Type B pancreatic cell (in vitro differentiated cells): Measurements from ENCODE around the gene RPL22L1. TPM values are rescaled to one million over a fixed set of nuclear protein-coding genes. Genes with fewer than 3 reads are reported as not detected.
"Not testable (repeated sequence)": the region's sequence is repeated elsewhere in the genome, so short reads cannot be mapped to it uniquely, and the experiment has no call there.

ENCODE experiments used
- DNase-seq: peaks from one replicate; pipeline ENCODE4 v3.0.0; 2021; ENCODE audit warnings: mixed read lengths; ENCODE audit not compliant: unreplicated experiment; ENCODE audit errors: extremely low spot score
- H3K27ac Mint-ChIP-seq: 2 replicates; pipeline ENCODE4 v1.8.0; 2021; ENCODE audit warnings: mild to moderate bottlenecking, mixed read lengths
- H3K27me3 Mint-ChIP-seq: 2 replicates; pipeline ENCODE4 v1.8.0; 2021; ENCODE audit warnings: mixed read lengths
- H3K36me3 Mint-ChIP-seq: 2 replicates; pipeline ENCODE4 v1.8.0; 2021; ENCODE audit warnings: mixed read lengths
- H3K4me1 Mint-ChIP-seq: one replicate; pipeline ENCODE4 v1.8.0; 2021; ENCODE audit warnings: mixed read lengths; ENCODE audit not compliant: unreplicated experiment
- H3K4me3 Mint-ChIP-seq: 2 replicates; pipeline ENCODE4 v1.8.0; 2021; ENCODE audit warnings: mild to moderate bottlenecking, mixed read lengths
- H3K9me3 Mint-ChIP-seq: 2 replicates; pipeline ENCODE4 v1.8.0; 2021; ENCODE audit warnings: mixed read lengths
- total RNA-seq: library from RNA; stranded (reverse); gene quantifications from 2 replicates; pipeline ENCODE4 v1.2.1, GENCODE V29; 2021; ENCODE audit warnings: low replicate concordance
- TF ChIP-seq, protein P1 (sequence below): fragments of 200-600 bp; sonication (generic); conservative IDR thresholded peaks from 2 replicates; pipeline ENCODE4 v1.5.0; 2021; ENCODE audit warnings: antibody characterized with exemption, mild to moderate bottlenecking

RPL22L1 gene
- total RNA-seq, 1 donor from 2014 or later, result 78.3 TPM

DNA sequence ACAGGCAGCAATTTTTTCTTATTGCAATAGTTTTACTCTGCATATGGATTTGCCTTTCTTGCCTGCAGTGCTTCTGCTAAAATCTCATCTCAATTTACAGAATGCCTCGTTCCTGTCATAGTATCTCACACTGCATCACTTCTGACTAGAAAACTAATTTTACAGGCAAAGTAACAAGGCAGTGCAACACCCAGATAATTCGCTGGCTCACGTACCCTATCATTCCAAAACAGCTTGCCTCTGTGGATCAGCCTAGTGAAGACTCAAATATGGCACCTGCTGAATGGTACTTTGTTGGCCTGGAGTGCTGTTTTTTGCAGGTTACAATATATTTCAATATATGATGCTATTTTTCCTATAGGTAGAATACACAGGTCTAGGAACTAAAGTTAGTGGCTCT is 33.1 kb upstream of the RPL22L1 start:
- Mint-ChIP-seq H3K27me3 (peaks cover 10% of the 10 kb centered on the region), H3K9me3 (peaks cover 4% of the 10 kb centered on the region), H3K36me3 (peaks cover 11% of the 10 kb centered on the region), H3K27ac (no peak overlapping the region), H3K4me1 (peaks cover 13% of the 10 kb centered on the region), H3K4me3 (no peak overlapping the region)
- no peak for DNase-seq
- TF ChIP-seq, protein P1, sequence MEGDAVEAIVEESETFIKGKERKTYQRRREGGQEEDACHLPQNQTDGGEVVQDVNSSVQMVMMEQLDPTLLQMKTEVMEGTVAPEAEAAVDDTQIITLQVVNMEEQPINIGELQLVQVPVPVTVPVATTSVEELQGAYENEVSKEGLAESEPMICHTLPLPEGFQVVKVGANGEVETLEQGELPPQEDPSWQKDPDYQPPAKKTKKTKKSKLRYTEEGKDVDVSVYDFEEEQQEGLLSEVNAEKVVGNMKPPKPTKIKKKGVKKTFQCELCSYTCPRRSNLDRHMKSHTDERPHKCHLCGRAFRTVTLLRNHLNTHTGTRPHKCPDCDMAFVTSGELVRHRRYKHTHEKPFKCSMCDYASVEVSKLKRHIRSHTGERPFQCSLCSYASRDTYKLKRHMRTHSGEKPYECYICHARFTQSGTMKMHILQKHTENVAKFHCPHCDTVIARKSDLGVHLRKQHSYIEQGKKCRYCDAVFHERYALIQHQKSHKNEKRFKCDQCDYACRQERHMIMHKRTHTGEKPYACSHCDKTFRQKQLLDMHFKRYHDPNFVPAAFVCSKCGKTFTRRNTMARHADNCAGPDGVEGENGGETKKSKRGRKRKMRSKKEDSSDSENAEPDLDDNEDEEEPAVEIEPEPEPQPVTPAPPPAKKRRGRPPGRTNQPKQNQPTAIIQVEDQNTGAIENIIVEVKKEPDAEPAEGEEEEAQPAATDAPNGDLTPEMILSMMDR, result no peak

- Mint-ChIP-seq H3K36me3 (peaks cover 18% of the 10 kb centered on the region), H3K4me3 (no peak overlapping the region), H3K27me3 (no peaks in the 10 kb centered on the region), H3K4me1 (no peaks in the 10 kb centered on the region), H3K9me3 (peaks cover 12% of the 10 kb centered on the region), H3K27ac (no peak overlapping the region)
- TF ChIP-seq, protein P1, result no peak
- no peak for DNase-seq
These were observed 29.5 kb upstream of the RPL22L1 start for GRCh38 chr3:170899455-170899854.

DNA sequence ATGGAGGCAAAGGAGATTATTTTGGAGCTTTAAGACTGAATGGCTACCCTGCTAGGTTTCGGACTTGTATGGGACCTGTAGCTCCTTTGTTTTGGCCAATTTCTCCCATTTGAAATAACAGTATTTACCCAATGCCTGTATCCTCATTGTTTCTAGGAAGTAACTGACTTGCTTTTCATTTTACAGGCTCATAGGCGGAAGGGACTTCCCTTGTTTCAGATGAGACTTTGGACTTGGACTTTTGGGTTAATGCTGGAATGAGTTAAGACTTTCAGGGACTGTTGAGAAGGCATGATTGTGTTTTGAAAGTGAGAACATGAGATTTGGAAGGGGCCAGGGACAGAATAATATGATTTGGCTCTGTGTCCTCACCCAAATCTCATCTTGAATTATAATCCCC is 28.0 kb upstream of the RPL22L1 start:
- H3K9me3 Mint-ChIP-seq, result peaks cover 12% of the 10 kb centered on the region
- no peaks in the 10 kb centered on the region for H3K27me3 Mint-ChIP-seq
- H3K36me3 Mint-ChIP-seq, result peaks cover 18% of the 10 kb centered on the region
- no peak overlapping the region for H3K27ac Mint-ChIP-seq
- TF ChIP-seq, protein P1, result no peak
- no peak overlapping the region for H3K4me3 Mint-ChIP-seq
- H3K4me1 Mint-ChIP-seq, result no peaks in the 10 kb centered on the region
- no peak for DNase-seq

GRCh38 chr3:170897199-170897598 is 27.2 kb upstream of the RPL22L1 start:
- not testable (repeated sequence) for H3K4me1 Mint-ChIP-seq, H3K27me3 Mint-ChIP-seq, H3K4me3 Mint-ChIP-seq, H3K27ac Mint-ChIP-seq, DNase-seq
- Mint-ChIP-seq H3K9me3 (peaks cover 12% of the 10 kb centered on the region), H3K36me3 (peaks cover 18% of the 10 kb centered on the region)

GRCh38 chr3:170896781-170897180 is 26.8 kb upstream of the RPL22L1 start:
- TF ChIP-seq, protein P1, result no peak
- Mint-ChIP-seq H3K4me3 (no peak overlapping the region), H3K27ac (no peak overlapping the region), H3K36me3 (peaks cover 18% of the 10 kb centered on the region), H3K9me3 (peaks cover 12% of the 10 kb centered on the region), H3K27me3 (no peaks in the 10 kb centered on the region), H3K4me1 (no peaks in the 10 kb centered on the region)
- DNase-seq, result no peak

GRCh38 chr3:170896333-170896732 is 26.3 kb upstream of the RPL22L1 start:
- not testable (repeated sequence) for H3K27me3 Mint-ChIP-seq, H3K27ac Mint-ChIP-seq, H3K4me1 Mint-ChIP-seq, DNase-seq, H3K4me3 Mint-ChIP-seq
- peaks cover 12% of the 10 kb centered on the region for H3K9me3 Mint-ChIP-seq
- H3K36me3 Mint-ChIP-seq, result peaks cover 19% of the 10 kb centered on the region

DNA sequence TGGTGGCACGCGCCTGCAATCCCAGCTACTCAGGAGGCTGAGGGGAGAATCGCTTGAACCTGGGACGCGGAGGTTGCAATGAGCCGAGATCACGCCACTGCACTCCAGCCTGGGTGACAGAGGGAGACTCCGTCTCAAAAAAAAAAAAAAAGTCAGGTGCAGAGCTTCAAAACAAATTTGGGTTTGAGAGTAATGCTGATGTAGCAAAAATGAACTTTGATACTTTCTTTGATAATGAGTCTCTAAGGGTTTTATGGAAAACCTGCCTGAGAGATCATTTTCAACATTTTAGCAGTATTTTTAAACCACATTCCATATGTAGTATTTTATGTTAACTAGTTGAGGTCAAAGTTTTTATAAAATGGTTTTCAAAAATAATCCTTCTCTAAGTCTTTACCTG is 23.9 kb upstream of the RPL22L1 start:
- Mint-ChIP-seq H3K9me3 (peaks cover 12% of the 10 kb centered on the region), H3K27me3 (no peaks in the 10 kb centered on the region), H3K36me3 (peaks cover 18% of the 10 kb centered on the region), H3K27ac (no peak overlapping the region), H3K4me3 (no peak overlapping the region), H3K4me1 (no peaks in the 10 kb centered on the region)
- TF ChIP-seq, protein P1, result no peak
- no peak for DNase-seq
